B cell (primary cell): ENCODE measurements around the gene PHLPP1.

Experiments
- EZH2 ChIP-seq: IDR thresholded peaks from 2 replicates; pipeline ENCODE4 v1.6.1; 2012; ENCODE audit warnings: borderline replicate concordance, low read depth, mild to moderate bottlenecking, moderate library complexity, low read length; ENCODE audit not compliant: insufficient read depth, poor library complexity, severe bottlenecking
- TF ChIP-seq, protein P1 (sequence below): fragments of 200-600 bp; IDR thresholded peaks from one replicate; pipeline ENCODE4 v1.8.0; 2022; ENCODE audit warnings: antibody characterized with exemption, mild to moderate bottlenecking

- TF ChIP-seq EZH2 = no peak
- TF ChIP-seq, protein P1, sequence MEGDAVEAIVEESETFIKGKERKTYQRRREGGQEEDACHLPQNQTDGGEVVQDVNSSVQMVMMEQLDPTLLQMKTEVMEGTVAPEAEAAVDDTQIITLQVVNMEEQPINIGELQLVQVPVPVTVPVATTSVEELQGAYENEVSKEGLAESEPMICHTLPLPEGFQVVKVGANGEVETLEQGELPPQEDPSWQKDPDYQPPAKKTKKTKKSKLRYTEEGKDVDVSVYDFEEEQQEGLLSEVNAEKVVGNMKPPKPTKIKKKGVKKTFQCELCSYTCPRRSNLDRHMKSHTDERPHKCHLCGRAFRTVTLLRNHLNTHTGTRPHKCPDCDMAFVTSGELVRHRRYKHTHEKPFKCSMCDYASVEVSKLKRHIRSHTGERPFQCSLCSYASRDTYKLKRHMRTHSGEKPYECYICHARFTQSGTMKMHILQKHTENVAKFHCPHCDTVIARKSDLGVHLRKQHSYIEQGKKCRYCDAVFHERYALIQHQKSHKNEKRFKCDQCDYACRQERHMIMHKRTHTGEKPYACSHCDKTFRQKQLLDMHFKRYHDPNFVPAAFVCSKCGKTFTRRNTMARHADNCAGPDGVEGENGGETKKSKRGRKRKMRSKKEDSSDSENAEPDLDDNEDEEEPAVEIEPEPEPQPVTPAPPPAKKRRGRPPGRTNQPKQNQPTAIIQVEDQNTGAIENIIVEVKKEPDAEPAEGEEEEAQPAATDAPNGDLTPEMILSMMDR = no peak
These were observed 42.2 kb downstream of the PHLPP1 start for GRCh38 chr18:62757399-62758010.
